GM21381 (cell line): ENCODE measurements around the gene SLC6A4.

ENCODE experiments used
- ATAC-seq: cut with Tn5 transposase; IDR thresholded peaks from one replicate; pipeline ENCODE4 v1.9.1; 2021; ENCODE audit warnings: mild to moderate bottlenecking, moderate library complexity; ENCODE audit not compliant: unreplicated experiment

SLC6A4 gene

GRCh38 chr17:30235386-30236296 lies at the start of gene SLC6A4:
TSS of gene SLC6A4 (minus strand) at chr17:30235697. CDS start at chr17:30221958, 13,739 bp downstream.
- no peak for ATAC-seq

GRCh38 chr17:30279156-30279555 lies 43.7 kb upstream of the SLC6A4 start:
- no peak for ATAC-seq

GRCh38 chr17:30278032-30278431 lies 42.5 kb upstream of the SLC6A4 start:
- no peak for ATAC-seq

- no peak for ATAC-seq
Observed at GRCh38 chr17:30275911-30276310, 40.4 kb upstream of the SLC6A4 start.

GRCh38 chr17:30274887-30275286 lies 39.4 kb upstream of the SLC6A4 start:
- ATAC-seq = no peak

- ATAC-seq = no peak
Observed at GRCh38 chr17:30273373-30273772, 37.9 kb upstream of the SLC6A4 start.

GRCh38 chr17:30271102-30271501 lies 35.6 kb upstream of the SLC6A4 start:
- no peak for ATAC-seq

GRCh38 chr17:30267625-30268024 lies 32.1 kb upstream of the SLC6A4 start:
- no peak for ATAC-seq

- ATAC-seq = no peak
Observed at GRCh38 chr17:30263552-30264333, 28.2 kb upstream of the SLC6A4 start.

GRCh38 chr17:30256756-30257506 lies 21.4 kb upstream of the SLC6A4 start:
- ATAC-seq = no peak

- ATAC-seq = no peak
Observed at GRCh38 chr17:30254150-30254549, 18.7 kb upstream of the SLC6A4 start.

GRCh38 chr17:30253312-30253711 lies 17.8 kb upstream of the SLC6A4 start:
- no peak for ATAC-seq

GRCh38 chr17:30251931-30252330 lies 16.4 kb upstream of the SLC6A4 start:
- no peak for ATAC-seq

- no peak for ATAC-seq
Observed at GRCh38 chr17:30249460-30249859, 14.0 kb upstream of the SLC6A4 start.

GRCh38 chr17:30248786-30249185 lies 13.3 kb upstream of the SLC6A4 start:
- no peak for ATAC-seq

- ATAC-seq = no peak
Observed at GRCh38 chr17:30246460-30246859, 11.0 kb upstream of the SLC6A4 start.

- ATAC-seq = no peak
Observed at GRCh38 chr17:30244853-30245385, 9.4 kb upstream of the SLC6A4 start.

GRCh38 chr17:30243568-30243967 lies 8.1 kb upstream of the SLC6A4 start:
- no peak for ATAC-seq

- ATAC-seq = no peak
Observed at GRCh38 chr17:30243002-30243401, 7.5 kb upstream of the SLC6A4 start.

- no peak for ATAC-seq
Observed at GRCh38 chr17:30241051-30241450, 5.6 kb upstream of the SLC6A4 start.

- no peak for ATAC-seq
Observed at GRCh38 chr17:30240177-30240576, 4.7 kb upstream of the SLC6A4 start.
